Measurements from ENCODE around the gene PTPRCAP. TPM values are rescaled to one million over a fixed set of nuclear protein-coding genes. Genes with fewer than 3 reads are reported as not detected.
A peak's percentile ranks its signal among the peaks of the same experiment; 100 is the strongest.
"Not testable (repeated sequence)": the region's sequence is repeated elsewhere in the genome, so short reads cannot be mapped to it uniquely, and the experiment has no call there.

PTPRCAP gene
- total and polyA plus RNA-seq, 2 experiments from 2014 or later: 0.43 TPM; not detected in 1

DNA sequence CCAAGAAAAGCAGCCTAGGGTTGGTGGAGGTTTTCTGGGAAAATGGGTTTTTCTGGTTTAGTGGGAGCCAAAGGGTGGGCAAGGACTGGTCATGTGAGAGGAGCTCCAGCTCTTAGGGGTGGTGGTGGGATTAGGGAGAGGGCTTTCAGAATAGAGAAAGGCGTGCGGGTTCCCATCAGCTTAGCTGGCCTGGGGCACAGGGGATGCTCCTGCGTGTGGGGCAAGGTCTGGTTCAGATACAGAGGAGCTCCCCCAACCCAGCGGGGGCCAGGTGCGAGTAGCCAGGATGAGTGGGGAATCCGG lies 30.9 kb upstream of the PTPRCAP start:
- Histone ChIP-seq H3K9me2 (ENCODE audit: insufficient read depth) (no peaks in the 10 kb centered on the region), H3K36me3 (ENCODE audit: low read depth) (no peaks in the 10 kb centered on the region), H3K4me3 (peak overlapping the region; percentile 89), H3K27me3 (replicated peaks; ENCODE audit: insufficient read depth) (no peaks in the 10 kb centered on the region), H3K4me1 (ENCODE audit: insufficient read depth) (peaks cover 4% of the 10 kb centered on the region; the same call in 1 of the 2 replicates), H3K4me2 (ENCODE audit: unreplicated experiment) (peak overlapping the region; percentile 86), H3K79me2 (ENCODE audit: insufficient read depth) (peaks cover 23% of the 10 kb centered on the region; the same call in 1 of the 2 replicates), H2AFZ (peak overlapping the region; percentile 77), H3K9ac (peak overlapping the region; percentile 94), H3K27ac (peak overlapping the region; percentile 81), H3F3A (ENCODE audit: insufficient read depth) (no peaks in the 10 kb centered on the region), H3K9me3 (ENCODE audit: low read depth) (no peaks in the 10 kb centered on the region), H4K20me1 (ENCODE audit: insufficient read depth) (no peaks in the 10 kb centered on the region)
- no peak for DNase-seq
- TF ChIP-seq EZH2phosphoT487 (IDR thresholded peaks at IDR 0.05; ENCODE audit: insufficient read depth, low read depth) (no peak), EZH2 (IDR thresholded peaks at IDR 0.05; ENCODE audit: insufficient read depth, poor library complexity, severe bottlenecking) (no peak)
- in situ Hi-C loops (cut with MboI): no loop called here
- WGBS, 2 experiments (ENCODE audit: low coverage in 1 of 2, low lambda C conversion rate in 2 of 2, missing lambda C conversion rate in 2 of 2): 3 to 10% methylated on average over 6 of the region's 6 CpGs

DNA sequence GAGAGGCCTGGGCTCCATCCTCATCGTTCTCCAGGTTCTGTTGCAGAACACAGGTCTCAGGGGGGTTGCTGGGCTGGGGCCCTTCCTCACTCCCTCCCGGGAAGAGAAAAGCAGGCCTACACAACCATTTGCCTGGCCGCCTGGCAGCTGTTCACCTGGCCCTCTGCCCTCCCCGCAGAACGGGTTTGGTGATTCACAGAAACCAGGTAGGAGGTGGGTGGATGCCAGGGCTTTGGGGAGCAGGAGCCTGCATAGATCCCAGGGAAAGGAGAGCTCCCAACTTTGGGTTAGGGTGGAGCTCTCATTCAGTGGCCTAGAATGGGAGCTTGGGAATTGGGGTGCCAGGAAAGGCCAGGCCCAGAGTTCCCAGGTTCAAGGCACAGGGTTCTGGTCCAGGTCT lies 30.6 kb upstream of the PTPRCAP start:
- peak; percentile 36 for DNase-seq
- peak overlapping the region; percentile 86 for H3K4me2 ChIP-seq (ENCODE audit: unreplicated experiment)
- H2AFZ ChIP-seq: peak overlapping the region; percentile 77; the same call in 1 of the 2 replicates
- H3K27me3 ChIP-seq (replicated peaks; ENCODE audit: insufficient read depth): no peaks in the 10 kb centered on the region
- peak overlapping the region; percentile 81 for H3K27ac ChIP-seq
- no peaks in the 10 kb centered on the region for H4K20me1 ChIP-seq (ENCODE audit: insufficient read depth)
- peak overlapping the region; percentile 94 for H3K9ac ChIP-seq
- in situ Hi-C loops (cut with MboI): no loop called here
- H3K9me3 ChIP-seq (ENCODE audit: low read depth): no peaks in the 10 kb centered on the region
- WGBS, 2 experiments (ENCODE audit: low coverage in 1 of 2, low lambda C conversion rate in 2 of 2, missing lambda C conversion rate in 2 of 2): 24 to 37% methylated on average over 4 to 5 of the region's 5 CpGs
- H3K4me1 ChIP-seq (ENCODE audit: insufficient read depth): peaks cover 4% of the 10 kb centered on the region; the same call in 1 of the 2 replicates
- H3K36me3 ChIP-seq (ENCODE audit: low read depth): no peaks in the 10 kb centered on the region
- H3K4me3 ChIP-seq: peak overlapping the region; percentile 89
- H3K9me2 ChIP-seq (ENCODE audit: insufficient read depth): no peaks in the 10 kb centered on the region
- H3K79me2 ChIP-seq (ENCODE audit: insufficient read depth): peaks cover 23% of the 10 kb centered on the region; the same call in 1 of the 2 replicates
- H3F3A ChIP-seq (ENCODE audit: insufficient read depth): no peaks in the 10 kb centered on the region
- TF ChIP-seq EZH2phosphoT487 (IDR thresholded peaks at IDR 0.05; ENCODE audit: insufficient read depth, low read depth): no peak
- no peak for TF ChIP-seq EZH2 (IDR thresholded peaks at IDR 0.05; ENCODE audit: insufficient read depth, poor library complexity, severe bottlenecking)

DNA sequence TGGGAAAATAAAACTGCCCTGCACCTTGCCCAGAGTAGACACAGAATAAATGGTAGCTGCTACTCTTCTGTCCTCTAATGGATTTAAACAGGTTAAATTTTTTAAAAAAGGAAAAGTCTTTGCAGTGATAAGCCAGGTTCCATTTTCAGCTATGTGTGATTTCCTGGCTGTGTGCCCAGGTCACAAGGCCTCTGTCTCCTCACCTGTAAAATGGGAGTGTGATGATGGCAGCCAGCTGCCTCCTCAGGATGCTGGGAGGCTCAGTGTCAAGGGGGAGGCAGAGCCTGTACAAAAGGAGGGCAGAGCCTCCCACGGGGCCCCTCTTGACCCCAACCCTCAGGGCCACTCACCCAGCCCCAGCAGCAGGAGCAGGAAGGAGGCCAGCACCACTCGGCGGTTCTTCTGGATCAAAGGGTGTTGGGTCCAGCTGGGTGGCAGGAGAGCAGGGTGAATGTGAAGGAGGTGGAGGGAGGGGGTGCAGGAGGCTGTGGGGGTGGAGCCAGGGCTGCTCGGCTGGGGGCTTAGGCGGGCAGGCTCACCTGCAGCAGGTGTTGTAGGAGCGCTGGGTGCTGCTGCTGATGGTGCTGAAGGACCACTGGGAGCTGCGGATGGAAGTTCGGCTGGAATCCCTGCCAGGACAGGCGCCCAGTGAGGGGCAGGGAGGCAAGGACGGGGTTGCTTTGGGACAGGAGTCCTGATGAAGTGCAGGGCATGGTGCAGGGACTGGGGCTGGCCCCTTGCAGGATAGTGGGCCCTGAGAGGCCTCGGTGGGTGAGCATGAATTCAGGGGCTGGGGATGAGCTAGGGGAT lies 29.7 kb upstream of the PTPRCAP start:
- no peaks in the 10 kb centered on the region for H3F3A ChIP-seq (ENCODE audit: insufficient read depth)
- H3K36me3 ChIP-seq (ENCODE audit: low read depth): no peaks in the 10 kb centered on the region
- H3K9me2 ChIP-seq (ENCODE audit: insufficient read depth): no peaks in the 10 kb centered on the region
- DNase-seq: no peak
- H3K79me2 ChIP-seq (ENCODE audit: insufficient read depth): peaks cover 23% of the 10 kb centered on the region; the same call in 1 of the 2 replicates
- no peaks in the 10 kb centered on the region for H3K27me3 ChIP-seq (replicated peaks; ENCODE audit: insufficient read depth)
- no peak overlapping the region for H3K27ac ChIP-seq
- no peaks in the 10 kb centered on the region for H4K20me1 ChIP-seq (ENCODE audit: insufficient read depth)
- TF ChIP-seq EZH2 (IDR thresholded peaks at IDR 0.05; ENCODE audit: insufficient read depth, poor library complexity, severe bottlenecking) (no peak), EZH2phosphoT487 (IDR thresholded peaks at IDR 0.05; ENCODE audit: insufficient read depth, low read depth) (no peak)
- H3K9me3 ChIP-seq (ENCODE audit: low read depth): no peaks in the 10 kb centered on the region
- no peak overlapping the region for H2AFZ ChIP-seq
- peaks cover 4% of the 10 kb centered on the region; the same call in 1 of the 2 replicates for H3K4me1 ChIP-seq (ENCODE audit: insufficient read depth)
- H3K9ac ChIP-seq: peak overlapping the region; percentile 94; the same call in 1 of the 2 replicates
- peak overlapping the region; percentile 89; the same call in 1 of the 2 replicates for H3K4me3 ChIP-seq
- in situ Hi-C loops (cut with MboI): no loop called here
- WGBS, 2 experiments (ENCODE audit: low coverage in 1 of 2, low lambda C conversion rate in 2 of 2, missing lambda C conversion rate in 2 of 2): 75 to 83% methylated on average over 7 to 11 of the region's 11 CpGs
- no peak overlapping the region for H3K4me2 ChIP-seq (ENCODE audit: unreplicated experiment)

DNA sequence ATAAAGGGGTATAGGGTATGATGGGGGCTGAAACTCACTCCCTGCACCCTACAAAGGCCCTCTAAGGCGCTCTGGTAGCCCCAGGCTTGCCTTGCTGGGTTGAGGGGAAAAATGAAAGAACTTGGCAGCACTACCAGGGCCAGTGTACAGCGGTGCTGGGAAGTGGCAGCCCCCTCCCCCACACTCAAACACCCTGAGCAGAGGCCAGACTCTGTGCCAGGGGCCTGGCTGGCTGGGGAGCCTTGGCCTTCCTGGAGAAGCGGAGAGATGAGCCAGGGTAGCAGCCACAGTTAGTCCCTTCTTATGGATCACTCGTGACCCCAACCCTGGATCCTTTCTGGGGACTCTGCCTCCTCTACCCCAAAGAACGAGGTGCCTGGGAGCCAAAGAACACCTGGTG lies 28.9 kb upstream of the PTPRCAP start:
- H3F3A ChIP-seq (ENCODE audit: insufficient read depth): no peaks in the 10 kb centered on the region
- TF ChIP-seq EZH2phosphoT487 (IDR thresholded peaks at IDR 0.05; ENCODE audit: insufficient read depth, low read depth) (no peak), EZH2 (IDR thresholded peaks at IDR 0.05; ENCODE audit: insufficient read depth, poor library complexity, severe bottlenecking) (no peak)
- in situ Hi-C loops (cut with MboI): no loop called here
- no peaks in the 10 kb centered on the region for H3K36me3 ChIP-seq (ENCODE audit: low read depth)
- H3K4me1 ChIP-seq (ENCODE audit: insufficient read depth): peaks cover 4% of the 10 kb centered on the region; the same call in 1 of the 2 replicates
- 90 to 93% methylated on average over 5 of the region's 5 CpGs for WGBS, 2 experiments (ENCODE audit: low coverage in 1 of 2, low lambda C conversion rate in 2 of 2, missing lambda C conversion rate in 2 of 2)
- H3K27me3 ChIP-seq (replicated peaks; ENCODE audit: insufficient read depth): no peaks in the 10 kb centered on the region
- H3K9me3 ChIP-seq (ENCODE audit: low read depth): no peaks in the 10 kb centered on the region
- H3K9ac ChIP-seq: no peak overlapping the region
- H2AFZ ChIP-seq: no peak overlapping the region
- DNase-seq: no peak
- H3K9me2 ChIP-seq (ENCODE audit: insufficient read depth): no peaks in the 10 kb centered on the region
- H3K27ac ChIP-seq: no peak overlapping the region
- H4K20me1 ChIP-seq (ENCODE audit: insufficient read depth): no peaks in the 10 kb centered on the region
- H3K4me3 ChIP-seq: no peak overlapping the region
- peaks cover 23% of the 10 kb centered on the region; the same call in 1 of the 2 replicates for H3K79me2 ChIP-seq (ENCODE audit: insufficient read depth)
- no peak overlapping the region for H3K4me2 ChIP-seq (ENCODE audit: unreplicated experiment)

DNA sequence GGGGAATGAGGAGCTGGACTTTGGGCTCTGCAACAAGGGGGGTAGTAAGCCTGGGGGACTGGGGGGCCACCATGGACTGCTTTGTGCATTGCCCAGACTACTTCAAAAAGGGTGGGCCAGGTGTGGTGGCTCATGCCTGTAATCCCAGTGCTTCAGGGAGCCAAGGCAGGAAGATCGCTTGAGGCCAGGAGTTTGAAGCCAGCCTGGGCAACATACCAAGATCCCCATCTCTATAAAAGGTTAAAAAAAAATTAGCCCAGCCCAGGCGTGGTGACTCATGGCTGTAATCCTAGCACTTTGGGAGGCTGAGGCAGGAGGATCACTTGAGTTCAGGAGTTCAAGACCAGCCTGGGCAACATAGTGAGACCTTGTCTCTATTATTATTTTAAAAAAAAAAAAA lies 28.0 kb upstream of the PTPRCAP start:
- in situ Hi-C loops (cut with MboI); H3K27ac ChIP-seq; H3K9me2 ChIP-seq (ENCODE audit: insufficient read depth); H3K36me3 ChIP-seq (ENCODE audit: low read depth); H3K4me3 ChIP-seq; H3K4me2 ChIP-seq (ENCODE audit: unreplicated experiment); H3K9me3 ChIP-seq (ENCODE audit: low read depth); H3K27me3 ChIP-seq (replicated peaks; ENCODE audit: insufficient read depth); H3K4me1 ChIP-seq (ENCODE audit: insufficient read depth); H3F3A ChIP-seq (ENCODE audit: insufficient read depth); H4K20me1 ChIP-seq (ENCODE audit: insufficient read depth); H2AFZ ChIP-seq; H3K9ac ChIP-seq: not testable (repeated sequence)
- DNase-seq: peak; percentile 37
- peaks cover 23% of the 10 kb centered on the region; the same call in 1 of the 2 replicates for H3K79me2 ChIP-seq (ENCODE audit: insufficient read depth)
- 47 to 72% methylated on average over 2 of the region's 2 CpGs for WGBS, 2 experiments (ENCODE audit: low coverage in 1 of 2, low lambda C conversion rate in 2 of 2, missing lambda C conversion rate in 2 of 2)

Data from GM23248 (cell line).